ENCODE results near the gene TTLL1. TPM values are rescaled to one million over a fixed set of nuclear protein-coding genes. Genes with fewer than 3 reads are reported as not detected.

TTLL1 gene
- total and polyA plus RNA-seq, 2 of the 4 experiments (the other 2 are of a cell fraction): 10.8 to 13.2 TPM

DNA sequence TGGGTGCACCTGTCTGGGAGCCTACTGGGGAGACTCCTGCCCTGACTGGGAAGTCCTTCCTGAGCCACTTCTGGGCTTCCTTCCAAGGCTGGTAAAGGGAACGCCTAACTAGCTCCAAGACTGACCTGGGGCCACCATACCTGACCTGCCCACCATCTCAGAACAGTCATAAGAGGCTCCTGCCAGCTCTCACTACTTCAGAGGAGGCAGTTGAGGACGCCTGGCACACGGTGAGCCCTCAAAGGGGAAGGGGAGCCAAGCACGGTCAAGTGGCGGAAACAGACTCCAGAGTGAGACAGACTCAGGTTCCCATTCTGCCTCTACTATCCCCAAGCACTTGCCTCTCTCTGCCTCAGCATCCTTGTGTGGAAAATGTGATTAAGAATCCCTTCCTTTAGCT lies 46.4 kb upstream of the TTLL1 start:
- DNase-seq (no peak), ATAC-seq (ENCODE audit: low read depth) (no peak)
- no peak overlapping the region for H4K8ac ChIP-seq (ENCODE audit: low read depth in 2 of 2, low read length in 2 of 2)
- no peak overlapping the region for H2BK5ac ChIP-seq (ENCODE audit: low read depth, low read length, poor library complexity, severe bottlenecking)
- intact Hi-C loops (cut with micrococcal nuclease): no loop called here
- H3K27ac ChIP-seq (ENCODE audit: insufficient read depth, low read length): no peak overlapping the region
- dilution Hi-C loops (cut with HindIII; ENCODE audit: low sequenced_read_pairs, unreplicated experiment): no loop called here
- no peak overlapping the region for H2AK5ac ChIP-seq (ENCODE audit: low read depth, low read length)
- no peaks in the 10 kb centered on the region for H3K4me1 ChIP-seq (ENCODE audit: control insufficient read depth, insufficient read depth, low read length)
- ChIA-PET CTCF (no interaction called here), POLR2A (ENCODE audit: unreplicated experiment) (no interaction called here)
- TF ChIP-seq CHD1 (IDR thresholded peaks at IDR 0.05; ENCODE audit: low read depth, low read length): no peak
- no peak for TF ChIP-seq RAD21 (IDR thresholded peaks at IDR 0.05; ENCODE audit: low read length)
- TF ChIP-seq, protein P1, sequence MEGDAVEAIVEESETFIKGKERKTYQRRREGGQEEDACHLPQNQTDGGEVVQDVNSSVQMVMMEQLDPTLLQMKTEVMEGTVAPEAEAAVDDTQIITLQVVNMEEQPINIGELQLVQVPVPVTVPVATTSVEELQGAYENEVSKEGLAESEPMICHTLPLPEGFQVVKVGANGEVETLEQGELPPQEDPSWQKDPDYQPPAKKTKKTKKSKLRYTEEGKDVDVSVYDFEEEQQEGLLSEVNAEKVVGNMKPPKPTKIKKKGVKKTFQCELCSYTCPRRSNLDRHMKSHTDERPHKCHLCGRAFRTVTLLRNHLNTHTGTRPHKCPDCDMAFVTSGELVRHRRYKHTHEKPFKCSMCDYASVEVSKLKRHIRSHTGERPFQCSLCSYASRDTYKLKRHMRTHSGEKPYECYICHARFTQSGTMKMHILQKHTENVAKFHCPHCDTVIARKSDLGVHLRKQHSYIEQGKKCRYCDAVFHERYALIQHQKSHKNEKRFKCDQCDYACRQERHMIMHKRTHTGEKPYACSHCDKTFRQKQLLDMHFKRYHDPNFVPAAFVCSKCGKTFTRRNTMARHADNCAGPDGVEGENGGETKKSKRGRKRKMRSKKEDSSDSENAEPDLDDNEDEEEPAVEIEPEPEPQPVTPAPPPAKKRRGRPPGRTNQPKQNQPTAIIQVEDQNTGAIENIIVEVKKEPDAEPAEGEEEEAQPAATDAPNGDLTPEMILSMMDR (conservative IDR thresholded peaks at IDR 0.05; ENCODE audit: low read depth, low read length): no peak
- TF ChIP-seq POLR2A (IDR thresholded peaks at IDR 0.05; ENCODE audit: low read depth, low read length): no peak
- TF ChIP-seq MAZ (IDR thresholded peaks at IDR 0.05; ENCODE audit: borderline replicate concordance, low read depth, low read length): no peak
- H3K14ac ChIP-seq (replicated peaks; ENCODE audit: low read depth, low read length): no peak overlapping the region
- in situ Hi-C loops (cut with MboI; ENCODE audit: low sequenced_read_pairs): no loop called here
- WGBS, 2 experiments (ENCODE audit: extremely low coverage in 2 of 2, insufficient read length in 1 of 2): no CpG with 5 or more reads among the region's 5 CpGs
- no peak overlapping the region for H3K4me3 ChIP-seq (ENCODE audit: insufficient read depth, low read depth, low read length)
- H4K91ac ChIP-seq (ENCODE audit: insufficient read depth, low read depth, low read length): no peak overlapping the region
- H3K36me3 ChIP-seq (ENCODE audit: control insufficient read depth, insufficient read depth, low read length): peaks cover 46% of the 10 kb centered on the region
- no peaks in the 10 kb centered on the region for H3K9me3 ChIP-seq (ENCODE audit: control insufficient read depth, insufficient read depth, low read length)
- no peak overlapping the region for H3K23ac ChIP-seq (ENCODE audit: low read depth, low read length)
- no peak overlapping the region for H3K4ac ChIP-seq (ENCODE audit: low read depth, low read length)
- H2AFZ ChIP-seq (replicated peaks; ENCODE audit: low read length, poor library complexity): no peak overlapping the region
- no peaks in the 10 kb centered on the region; the same call in 1 of the 2 replicates for H4K20me1 ChIP-seq (ENCODE audit: insufficient read depth, low read length)
- no peak overlapping the region for H3K18ac ChIP-seq (ENCODE audit: low read depth, low read length)
- no peaks in the 10 kb centered on the region for H3K9me1 ChIP-seq (ENCODE audit: insufficient read depth, low read length)
- no peak overlapping the region for H2AK9ac ChIP-seq (replicated peaks; ENCODE audit: low read depth, low read length, poor library complexity)
- no peak overlapping the region for H3K4me2 ChIP-seq (ENCODE audit: low read depth, low read length)
- H3K27me3 ChIP-seq (ENCODE audit: control insufficient read depth, insufficient read depth, low read length): no peaks in the 10 kb centered on the region
- no peak overlapping the region for H3K9ac ChIP-seq (ENCODE audit: low read depth, low read length)
- no peak overlapping the region for H2BK15ac ChIP-seq (ENCODE audit: low read depth, low read length)
- H2BK20ac ChIP-seq (ENCODE audit: low read depth, low read length): no peak overlapping the region
- H2BK120ac ChIP-seq (ENCODE audit: low read depth, low read length): no peak overlapping the region
- no TSS peak for BruUV-seq (replicated peaks)
- no peak overlapping the region for H3K56ac ChIP-seq (ENCODE audit: extremely low read depth, insufficient read depth, low read length)
- no peak overlapping the region for H4K5ac ChIP-seq (ENCODE audit: low read depth, low read length)
- peaks cover 3 to 5% of the 10 kb centered on the region in 2 experiments; a peak in 1 of 4 replicates for H3K79me1 ChIP-seq (ENCODE audit: low read depth in 1 of 2, low read length in 2 of 2)
